ENCODE data around the gene COPS7A. TPM values are rescaled to one million over a fixed set of nuclear protein-coding genes. Genes with fewer than 3 reads are reported as not detected.

The COPS7A gene
- polyA plus RNA-seq, 1 donor (not counting 4 experiments of a cell fraction or from before 2014, with no cell fraction given): 85.4 TPM

GRCh38 chr12:6730169-6730568 is 6.3 kb downstream of the COPS7A start:
- H3K36me3 ChIP-seq (ENCODE audit: control insufficient read depth in 2 of 2, extremely low read depth in 1 of 2, insufficient read depth in 2 of 2, low read length in 2 of 2): peaks cover 21 to 40% of the 10 kb centered on the region in 2 experiments
- no peaks in the 10 kb centered on the region for H3K9me1 ChIP-seq (ENCODE audit: control insufficient read depth, extremely low read depth, insufficient read depth, low read length)
- no peaks in the 10 kb centered on the region for H4K20me1 ChIP-seq (ENCODE audit: control insufficient read depth, extremely low read depth, insufficient read depth, low read length)
- H3K4me2 ChIP-seq (ENCODE audit: control insufficient read depth, extremely low read depth, insufficient read depth, low read depth, low read length): no peak overlapping the region
- H3K79me2 ChIP-seq (ENCODE audit: control insufficient read depth, insufficient read depth, low read length): no peaks in the 10 kb centered on the region
- no peak for TF ChIP-seq EZH2 (IDR thresholded peaks at IDR 0.05; ENCODE audit: low read length)
- no peak for TF ChIP-seq CTCF (optimal IDR thresholded peaks at IDR 0.05 in 1 of 3, IDR thresholded peaks at IDR 0.05 in 1 of 3, conservative IDR thresholded peaks at IDR 0.05 in 1 of 3; ENCODE audit: extremely low read depth in 1 of 3, insufficient read depth in 2 of 3, low read length in 3 of 3)
- no peak for FAIRE-seq
- no peaks in the 10 kb centered on the region for H3K27me3 ChIP-seq (ENCODE audit: control insufficient read depth, extremely low read depth, insufficient read depth, low read length)
- dilution Hi-C loops (cut with MboI; ENCODE audit: extremely low pct_ligation_motif_present, low sequenced_read_pairs): no loop called here
- no peaks in the 10 kb centered on the region for H3K4me1 ChIP-seq (ENCODE audit: control insufficient read depth, extremely low read depth, insufficient read depth, low read length)
- H3K27ac ChIP-seq (ENCODE audit: control insufficient read depth, insufficient read depth, low read length): no peak overlapping the region
- no peak overlapping the region for H2AFZ ChIP-seq (ENCODE audit: control insufficient read depth, low read length)
- H3K4me3 ChIP-seq (ENCODE audit: control insufficient read depth in 2 of 3, extremely low read depth in 1 of 3, insufficient read depth in 2 of 3, low read depth in 1 of 3, low read length in 3 of 3): no peak overlapping the region
- H3K9me3 ChIP-seq (ENCODE audit: control insufficient read depth, low read depth, low read length): no peaks in the 10 kb centered on the region
- no peak for DNase-seq (ENCODE audit: low read depth, low spot score)
- no peak overlapping the region for H3K9ac ChIP-seq (ENCODE audit: control insufficient read depth, extremely low read depth, insufficient read depth, low read length)

- Histone ChIP-seq H3K9me3 (ENCODE audit: control insufficient read depth, low read depth, low read length) (no peaks in the 10 kb centered on the region), H4K20me1 (ENCODE audit: control insufficient read depth, extremely low read depth, insufficient read depth, low read length) (no peaks in the 10 kb centered on the region), H3K27me3 (ENCODE audit: control insufficient read depth, extremely low read depth, insufficient read depth, low read length) (no peaks in the 10 kb centered on the region), H3K9ac (ENCODE audit: control insufficient read depth, extremely low read depth, insufficient read depth, low read length) (no peak overlapping the region), H3K4me2 (ENCODE audit: control insufficient read depth, extremely low read depth, insufficient read depth, low read depth, low read length) (no peak overlapping the region), H2AFZ (ENCODE audit: control insufficient read depth, low read length) (no peak overlapping the region), H3K4me1 (ENCODE audit: control insufficient read depth, extremely low read depth, insufficient read depth, low read length) (peaks cover 9% of the 10 kb centered on the region), H3K9me1 (ENCODE audit: control insufficient read depth, extremely low read depth, insufficient read depth, low read length) (no peaks in the 10 kb centered on the region), H3K36me3 (ENCODE audit: control insufficient read depth in 2 of 2, extremely low read depth in 1 of 2, insufficient read depth in 2 of 2, low read length in 2 of 2) (peaks cover 8 to 23% of the 10 kb centered on the region in 2 experiments), H3K79me2 (ENCODE audit: control insufficient read depth, insufficient read depth, low read length) (no peaks in the 10 kb centered on the region), H3K4me3 (ENCODE audit: control insufficient read depth in 2 of 3, extremely low read depth in 1 of 3, insufficient read depth in 2 of 3, low read depth in 1 of 3, low read length in 3 of 3) (no peak overlapping the region), H3K27ac (ENCODE audit: control insufficient read depth, insufficient read depth, low read length) (no peak overlapping the region)
- no peak for TF ChIP-seq EZH2 (IDR thresholded peaks at IDR 0.05; ENCODE audit: low read length)
- TF ChIP-seq CTCF (optimal IDR thresholded peaks at IDR 0.05 in 1 of 3, IDR thresholded peaks at IDR 0.05 in 1 of 3, conservative IDR thresholded peaks at IDR 0.05 in 1 of 3; ENCODE audit: extremely low read depth in 1 of 3, insufficient read depth in 2 of 3, low read length in 3 of 3): no peak
- DNase-seq (ENCODE audit: low read depth, low spot score): no peak
- peak; percentile 17 for FAIRE-seq
- dilution Hi-C loops (cut with MboI; ENCODE audit: extremely low pct_ligation_motif_present, low sequenced_read_pairs): no loop called here
These were observed 10.9 kb downstream of the COPS7A start for GRCh38 chr12:6734506-6735387.

Data from keratinocyte (primary cell).